GM23338 (cell line): ENCODE measurements around the gene SCNN1A. TPM values are rescaled to one million over a fixed set of nuclear protein-coding genes. Genes with fewer than 3 reads are reported as not detected.

ENCODE experiments used
- ATAC-seq: fragments of 200-7000 bp; cut with Tn5 transposase; 3 replicates; pipeline ENCODE4 v1.9.1; 2020
- DNase-seq: peaks from one replicate; pipeline ENCODE4 v3.0.0-alpha.2; 2015; ENCODE audit warnings: low spot score
- H2AFZ ChIP-seq: fragments of 200-600 bp; sonication (generic); 2 replicates; pipeline ENCODE4 v1.8.0; 2016; ENCODE audit warnings: antibody characterized with exemption, mild to moderate bottlenecking, moderate library complexity
- H3F3A ChIP-seq: fragments of 200-600 bp; sonication (generic); replicated peaks from 2 replicates; pipeline ENCODE4 v1.8.0; 2017; ENCODE audit warnings: antibody characterized with exemption, mixed run types, low read depth
- H3K27ac ChIP-seq: fragments of 200-600 bp; sonication (generic); 2 replicates; pipeline ENCODE4 v1.6.1; 2016; ENCODE audit warnings: low read depth
- H3K27me3 ChIP-seq: fragments of 200-600 bp; sonication (generic); 2 replicates; pipeline ENCODE4 v1.8.0; 2016; ENCODE audit warnings: mild to moderate bottlenecking, mixed run types, moderate library complexity; ENCODE audit not compliant: insufficient read depth
- H3K36me3 ChIP-seq: fragments of 200-600 bp; sonication (generic); 2 replicates; pipeline ENCODE4 v1.8.0; 2016; ENCODE audit warnings: mild to moderate bottlenecking; ENCODE audit not compliant: insufficient read depth
- H3K4me1 ChIP-seq: fragments of 200-600 bp; sonication (generic); 2 replicates; pipeline ENCODE4 v1.8.0; 2016; ENCODE audit warnings: mild to moderate bottlenecking, moderate library complexity; ENCODE audit not compliant: insufficient read depth
- H3K4me2 ChIP-seq: fragments of 200-600 bp; sonication (generic); 2 replicates; pipeline ENCODE4 v1.7.1; 2017; ENCODE audit warnings: mixed run types
- H3K4me3 ChIP-seq: fragments of 200-600 bp; sonication (generic); 2 replicates; pipeline ENCODE4 v1.6.1; 2016; ENCODE audit warnings: mixed run types
- H3K79me2 ChIP-seq: fragments of 200-600 bp; sonication (generic); replicated peaks from 2 replicates; pipeline ENCODE4 v1.8.0; 2017; ENCODE audit warnings: mild to moderate bottlenecking; ENCODE audit not compliant: insufficient read depth
- H3K9me2 ChIP-seq: fragments of 200-600 bp; sonication (generic); 2 replicates; pipeline ENCODE4 v1.8.0; 2017; ENCODE audit not compliant: insufficient read depth
- H4K20me1 ChIP-seq: fragments of 200-600 bp; sonication (generic); replicated peaks from 2 replicates; pipeline ENCODE4 v1.8.0; 2017; ENCODE audit warnings: mild to moderate bottlenecking; ENCODE audit not compliant: insufficient read depth
- H3K27ac Mint-ChIP-seq: 2 replicates; pipeline ENCODE4 v1.8.0; 2020; ENCODE audit warnings: inconsistent platforms, mild to moderate bottlenecking, moderate library complexity, mixed read lengths
- H3K27me3 Mint-ChIP-seq: 3 replicates; pipeline ENCODE4 v1.8.0; 2022; ENCODE audit warnings: low read depth, mild to moderate bottlenecking, moderate library complexity, mixed read lengths, inconsistent platforms; ENCODE audit not compliant: insufficient read depth, poor library complexity
- H3K36me3 Mint-ChIP-seq: 3 replicates; pipeline ENCODE4 v1.8.0; 2021; ENCODE audit warnings: low read depth, mild to moderate bottlenecking, inconsistent platforms, moderate library complexity, mixed read lengths
- H3K4me1 Mint-ChIP-seq: 3 replicates; pipeline ENCODE4 v1.8.0; 2020; ENCODE audit warnings: mild to moderate bottlenecking, inconsistent platforms, mixed read lengths
- H3K4me3 Mint-ChIP-seq: 3 replicates; pipeline ENCODE4 v1.8.0; 2021; ENCODE audit warnings: moderate library complexity, mild to moderate bottlenecking, inconsistent platforms, mixed read lengths
- H3K9me3 Mint-ChIP-seq: 3 replicates; pipeline ENCODE4 v1.8.0; 2020; ENCODE audit warnings: moderate library complexity, mild to moderate bottlenecking, inconsistent platforms, mixed read lengths
- CREB1 ChIP-seq: fragments of 250-450 bp; sonication (Bioruptor Pico); IDR thresholded peaks from 2 replicates; pipeline ENCODE4 v1.5.0; 2020; ENCODE audit warnings: low read depth, mild to moderate bottlenecking, moderate library complexity
- CTCF ChIP-seq, 2 experiments: fragments of 200-600 bp in 1 of 2; sonication (generic) in 1 of 2; conservative IDR thresholded peaks; 2 replicates each; pipeline versions ENCODE4 v1.5.1 to v1.6.1; 2016 to 2017; ENCODE audit warnings: antibody characterized with exemption in 2 of 2, low read depth in 2 of 2, mild to moderate bottlenecking in 2 of 2, moderate library complexity in 1 of 2
- ETS1 ChIP-seq: IDR thresholded peaks from 2 replicates; pipeline ENCODE4 v1.6.1; 2016; ENCODE audit warnings: antibody characterized with exemption
- EZH2 ChIP-seq: fragments of 200-600 bp; sonication (generic); IDR thresholded peaks from one replicate; pipeline ENCODE4 v1.8.0; 2017; ENCODE audit warnings: antibody characterized with exemption, mild to moderate bottlenecking, low read depth; ENCODE audit not compliant: unreplicated experiment
- EZH2phosphoT487 ChIP-seq: fragments of 200-600 bp; sonication (generic); IDR thresholded peaks from one replicate; pipeline ENCODE4 v1.8.1; 2018; ENCODE audit warnings: antibody characterized with exemption; ENCODE audit not compliant: unreplicated experiment
- JUNB ChIP-seq: IDR thresholded peaks from one replicate; pipeline ENCODE4 v1.6.1; 2016; ENCODE audit warnings: antibody characterized with exemption; ENCODE audit not compliant: unreplicated experiment
- NANOG ChIP-seq: IDR thresholded peaks from 2 replicates; pipeline ENCODE4 v1.6.1; 2016; ENCODE audit warnings: antibody characterized with exemption, borderline replicate concordance
- POLR2AphosphoS5 ChIP-seq: IDR thresholded peaks from 2 replicates; pipeline ENCODE4 v1.6.1; 2016; ENCODE audit warnings: antibody characterized with exemption, low read depth
- REST ChIP-seq: IDR thresholded peaks from one replicate; pipeline ENCODE4 v1.6.1; 2018; ENCODE audit warnings: antibody characterized with exemption; ENCODE audit not compliant: unreplicated experiment
- STAT1 ChIP-seq: IDR thresholded peaks from one replicate; pipeline ENCODE4 v1.6.1; 2016; ENCODE audit warnings: antibody characterized with exemption; ENCODE audit not compliant: unreplicated experiment
- ZNF331 ChIP-seq: fragments of 250-450 bp; sonication (Bioruptor Pico); IDR thresholded peaks from 2 replicates; pipeline ENCODE4 v1.5.0; 2020; ENCODE audit warnings: low read depth, mild to moderate bottlenecking, moderate library complexity
- ZNF462 ChIP-seq: fragments of 250-450 bp; sonication (Bioruptor Pico); IDR thresholded peaks from 2 replicates; pipeline ENCODE4 v1.5.0; 2020; ENCODE audit warnings: mild to moderate bottlenecking, moderate library complexity
- polyA plus RNA-seq: library from polyadenylated mRNA; unstranded; fragments of >200 nt; fragmentation: Nextera tagmentation; extraction: Ambion mirVana; gene quantifications from 2 replicates; pipeline ENCODE4 v1.2.1, GENCODE V29; 2016
- total RNA-seq: library from RNA; depleted of rRNA; stranded (reverse); fragments of >200 nt; shearing (Covaris generic); gene quantifications from 2 replicates; pipeline ENCODE4 v1.2.3, GENCODE V29; 2014

The SCNN1A gene
- total and polyA plus RNA-seq, 2 experiments from 2014 or later: 37.1 to 125 TPM

GRCh38 chr12:6418796-6419195 is 43.4 kb upstream of the SCNN1A start:
- Mint-ChIP-seq H3K27me3 (peaks cover 6% of the 10 kb centered on the region), H3K4me1 (no peaks in the 10 kb centered on the region; the same call in 2 of the 3 replicates), H3K27ac (no peak overlapping the region), H3K9me3 (no peaks in the 10 kb centered on the region), H3K4me3 (no peak overlapping the region), H3K36me3 (no peaks in the 10 kb centered on the region)
- Histone ChIP-seq H3K36me3 (no peaks in the 10 kb centered on the region), H3K79me2 (no peaks in the 10 kb centered on the region), H3K9me2 (no peaks in the 10 kb centered on the region), H3K4me2 (no peak overlapping the region), H3K4me3 (no peak overlapping the region), H3K27ac (no peak overlapping the region), H3F3A (no peaks in the 10 kb centered on the region), H3K27me3 (no peaks in the 10 kb centered on the region), H3K4me1 (no peaks in the 10 kb centered on the region), H2AFZ (no peak overlapping the region), H4K20me1 (no peaks in the 10 kb centered on the region)
- DNase-seq (no peak), ATAC-seq (no peak)
- TF ChIP-seq ETS1: no peak
- no peak for TF ChIP-seq JUNB
- TF ChIP-seq REST: no peak
- TF ChIP-seq CTCF (conservative IDR thresholded peaks at IDR 0.05; ENCODE audit: low read depth in 2 of 2): no peak
- TF ChIP-seq STAT1: no peak
- TF ChIP-seq NANOG: no peak
- no peak for TF ChIP-seq EZH2phosphoT487
- TF ChIP-seq ZNF331: no peak
- no peak for TF ChIP-seq EZH2
- no peak for TF ChIP-seq CREB1 (CRISPR knock-in tag)
- no peak for TF ChIP-seq ZNF462
- no peak for TF ChIP-seq POLR2AphosphoS5
